BLaER1 (cell line): ENCODE results near the gene MS4A18.
"Not testable (repeated sequence)": the region's sequence is repeated elsewhere in the genome, so short reads cannot be mapped to it uniquely, and the experiment has no call there.

Experiments
- H3K27ac ChIP-seq: shearing (Covaris generic); formaldehyde crosslinking; 2 replicates; pipeline ENCODE4 v1.8.1; 2022
- H3K27me3 ChIP-seq: shearing (Covaris generic); formaldehyde crosslinking; 2 replicates; pipeline ENCODE4 v1.8.1; 2022
- H3K36me3 ChIP-seq: shearing (Covaris generic); formaldehyde crosslinking; 2 replicates; pipeline ENCODE4 v1.8.1; 2022
- H3K4me1 ChIP-seq: shearing (Covaris generic); formaldehyde crosslinking; 2 replicates; pipeline ENCODE4 v1.8.1; 2022
- H3K4me2 ChIP-seq: shearing (Covaris generic); formaldehyde crosslinking; 2 replicates; pipeline ENCODE4 v1.8.1; 2022
- H3K4me3 ChIP-seq: shearing (Covaris generic); formaldehyde crosslinking; 2 replicates; pipeline ENCODE4 v1.8.1; 2022
- H3K9ac ChIP-seq: shearing (Covaris generic); formaldehyde crosslinking; 2 replicates; pipeline ENCODE4 v1.8.1; 2022
- H3K9me3 ChIP-seq: shearing (Covaris generic); formaldehyde crosslinking; 2 replicates; pipeline ENCODE4 v1.8.1; 2022
- H4K20me1 ChIP-seq: shearing (Covaris generic); formaldehyde crosslinking; 2 replicates; pipeline ENCODE4 v1.8.1; 2022
- Cebpa-rat ChIP-seq: shearing (Covaris generic); IDR thresholded peaks from 2 replicates; pipeline ENCODE4 v1.8.1; 2022

Gene MS4A18

GRCh38 chr11:60703374-60703773, 21.1 kb upstream of the MS4A18 start:
- H3K27ac ChIP-seq = no peak overlapping the region
- H3K27me3 ChIP-seq = no peaks in the 10 kb centered on the region
- no peak for TF ChIP-seq Cebpa-rat
- H3K4me1 ChIP-seq = peaks cover 8% of the 10 kb centered on the region
- H3K36me3 ChIP-seq = no peaks in the 10 kb centered on the region
- no peak overlapping the region for H3K9ac ChIP-seq
- H3K9me3 ChIP-seq = no peaks in the 10 kb centered on the region
- H4K20me1 ChIP-seq = no peaks in the 10 kb centered on the region
- no peak overlapping the region for H3K4me2 ChIP-seq
- no peak overlapping the region for H3K4me3 ChIP-seq

- no peak overlapping the region for H3K9ac ChIP-seq
- H3K27me3 ChIP-seq = no peaks in the 10 kb centered on the region
- H3K36me3 ChIP-seq = no peaks in the 10 kb centered on the region
- no peak overlapping the region for H3K27ac ChIP-seq
- H4K20me1 ChIP-seq = no peaks in the 10 kb centered on the region
- no peaks in the 10 kb centered on the region for H3K9me3 ChIP-seq
- H3K4me1 ChIP-seq = no peaks in the 10 kb centered on the region
- no peak overlapping the region for H3K4me3 ChIP-seq
- TF ChIP-seq Cebpa-rat = peak; percentile 58
- no peak overlapping the region for H3K4me2 ChIP-seq
These were observed 18.6 kb upstream of the MS4A18 start for GRCh38 chr11:60705895-60706294.

GRCh38 chr11:60706931-60707330, 17.6 kb upstream of the MS4A18 start:
- Histone ChIP-seq H3K9me3 (no peaks in the 10 kb centered on the region), H3K4me2 (no peak overlapping the region)

GRCh38 chr11:60710482-60710881, 14.0 kb upstream of the MS4A18 start:
- no peak overlapping the region for H3K27ac ChIP-seq
- no peak overlapping the region for H3K4me3 ChIP-seq
- no peaks in the 10 kb centered on the region for H4K20me1 ChIP-seq
- no peaks in the 10 kb centered on the region for H3K27me3 ChIP-seq
- H3K9me3 ChIP-seq = no peaks in the 10 kb centered on the region
- no peaks in the 10 kb centered on the region for H3K4me1 ChIP-seq
- H3K9ac ChIP-seq = no peak overlapping the region
- H3K4me2 ChIP-seq = no peak overlapping the region
- no peaks in the 10 kb centered on the region for H3K36me3 ChIP-seq
- TF ChIP-seq Cebpa-rat = no peak

More at GRCh38 chr11:60706931-60707330, 17.6 kb upstream of the MS4A18 start:
- no peaks in the 10 kb centered on the region for H3K36me3 ChIP-seq
- no peaks in the 10 kb centered on the region for H3K4me1 ChIP-seq
- no peak for TF ChIP-seq Cebpa-rat
- no peaks in the 10 kb centered on the region for H4K20me1 ChIP-seq
- H3K4me3 ChIP-seq = no peak overlapping the region
- no peak overlapping the region for H3K27ac ChIP-seq
- H3K9ac ChIP-seq = no peak overlapping the region
- H3K27me3 ChIP-seq = no peaks in the 10 kb centered on the region

- H3K36me3 ChIP-seq = no peaks in the 10 kb centered on the region
- H3K9ac ChIP-seq = no peak overlapping the region
- no peaks in the 10 kb centered on the region for H3K9me3 ChIP-seq
- no peak for TF ChIP-seq Cebpa-rat
- H4K20me1 ChIP-seq = no peaks in the 10 kb centered on the region
- no peak overlapping the region for H3K4me3 ChIP-seq
- H3K4me2 ChIP-seq = no peak overlapping the region
- H3K4me1 ChIP-seq = no peaks in the 10 kb centered on the region
- no peak overlapping the region for H3K27ac ChIP-seq
- H3K27me3 ChIP-seq = no peaks in the 10 kb centered on the region
These were observed 13.2 kb upstream of the MS4A18 start for GRCh38 chr11:60711276-60711675.

- not testable (repeated sequence) for H4K20me1 ChIP-seq, H3K9ac ChIP-seq, H3K36me3 ChIP-seq, H3K27ac ChIP-seq, H3K9me3 ChIP-seq, H3K4me1 ChIP-seq, H3K4me3 ChIP-seq, H3K4me2 ChIP-seq, H3K27me3 ChIP-seq
These were observed 11.1 kb upstream of the MS4A18 start for GRCh38 chr11:60713423-60713822.

- Histone ChIP-seq H3K4me3 (no peak overlapping the region), H3K9me3 (peaks cover 24% of the 10 kb centered on the region), H3K4me2 (no peak overlapping the region), H3K27ac (no peak overlapping the region), H4K20me1 (no peaks in the 10 kb centered on the region), H3K36me3 (no peaks in the 10 kb centered on the region), H3K9ac (no peak overlapping the region), H3K27me3 (no peaks in the 10 kb centered on the region), H3K4me1 (no peaks in the 10 kb centered on the region)
- no peak for TF ChIP-seq Cebpa-rat
These were observed 6.6 kb upstream of the MS4A18 start for GRCh38 chr11:60717956-60718355.

- peaks cover 24% of the 10 kb centered on the region for H3K9me3 ChIP-seq
- no peak for TF ChIP-seq Cebpa-rat
- H3K4me2 ChIP-seq = no peak overlapping the region
- no peaks in the 10 kb centered on the region for H3K27me3 ChIP-seq
- H3K9ac ChIP-seq = no peak overlapping the region
- H3K27ac ChIP-seq = no peak overlapping the region
- H3K4me1 ChIP-seq = no peaks in the 10 kb centered on the region
- H3K4me3 ChIP-seq = no peak overlapping the region
- no peaks in the 10 kb centered on the region for H4K20me1 ChIP-seq
- H3K36me3 ChIP-seq = no peaks in the 10 kb centered on the region
These were observed 5.8 kb upstream of the MS4A18 start for GRCh38 chr11:60718524-60719316.

GRCh38 chr11:60719391-60719790, 5.1 kb upstream of the MS4A18 start:
- H3K27me3 ChIP-seq = no peaks in the 10 kb centered on the region
- no peak overlapping the region for H3K9ac ChIP-seq
- H3K27ac ChIP-seq = no peak overlapping the region
- no peak for TF ChIP-seq Cebpa-rat
- H3K4me2 ChIP-seq = no peak overlapping the region
- H3K4me1 ChIP-seq = no peaks in the 10 kb centered on the region
- H3K9me3 ChIP-seq = peaks cover 24% of the 10 kb centered on the region
- no peak overlapping the region for H3K4me3 ChIP-seq
- no peaks in the 10 kb centered on the region for H4K20me1 ChIP-seq
- H3K36me3 ChIP-seq = no peaks in the 10 kb centered on the region

- Histone ChIP-seq H3K9me3 (peaks cover 24% of the 10 kb centered on the region), H3K9ac (no peak overlapping the region), H3K4me3 (no peak overlapping the region), H3K27ac (no peak overlapping the region), H3K27me3 (no peaks in the 10 kb centered on the region), H3K36me3 (no peaks in the 10 kb centered on the region), H3K4me2 (no peak overlapping the region), H4K20me1 (no peaks in the 10 kb centered on the region), H3K4me1 (no peaks in the 10 kb centered on the region)
- no peak for TF ChIP-seq Cebpa-rat
These were observed 4.1 kb upstream of the MS4A18 start for GRCh38 chr11:60720460-60720859.

- no peaks in the 10 kb centered on the region for H3K27me3 ChIP-seq
These were observed 1.1 kb downstream of the MS4A18 start for GRCh38 chr11:60725592-60725991.

More at GRCh38 chr11:60725592-60725991, 1.1 kb downstream of the MS4A18 start:
- Histone ChIP-seq H3K4me2 (no peak overlapping the region), H3K9ac (no peak overlapping the region), H4K20me1 (no peaks in the 10 kb centered on the region), H3K36me3 (no peaks in the 10 kb centered on the region), H3K4me3 (no peak overlapping the region), H3K27ac (no peak overlapping the region), H3K9me3 (no peaks in the 10 kb centered on the region), H3K4me1 (no peaks in the 10 kb centered on the region)
- no peak for TF ChIP-seq Cebpa-rat
